C4-2B (cell line): Measurements from ENCODE around the gene SHC1.

Experiments
- CTCF ChIP-seq: fragments of 450-650 bp; conservative IDR thresholded peaks from 2 replicates; pipeline ENCODE4 v1.5.1; 2017; ENCODE audit warnings: mild to moderate bottlenecking
- ZFX ChIP-seq: fragments of 450-650 bp; IDR thresholded peaks from 2 replicates; pipeline ENCODE4 v1.6.1; 2017

DNA sequence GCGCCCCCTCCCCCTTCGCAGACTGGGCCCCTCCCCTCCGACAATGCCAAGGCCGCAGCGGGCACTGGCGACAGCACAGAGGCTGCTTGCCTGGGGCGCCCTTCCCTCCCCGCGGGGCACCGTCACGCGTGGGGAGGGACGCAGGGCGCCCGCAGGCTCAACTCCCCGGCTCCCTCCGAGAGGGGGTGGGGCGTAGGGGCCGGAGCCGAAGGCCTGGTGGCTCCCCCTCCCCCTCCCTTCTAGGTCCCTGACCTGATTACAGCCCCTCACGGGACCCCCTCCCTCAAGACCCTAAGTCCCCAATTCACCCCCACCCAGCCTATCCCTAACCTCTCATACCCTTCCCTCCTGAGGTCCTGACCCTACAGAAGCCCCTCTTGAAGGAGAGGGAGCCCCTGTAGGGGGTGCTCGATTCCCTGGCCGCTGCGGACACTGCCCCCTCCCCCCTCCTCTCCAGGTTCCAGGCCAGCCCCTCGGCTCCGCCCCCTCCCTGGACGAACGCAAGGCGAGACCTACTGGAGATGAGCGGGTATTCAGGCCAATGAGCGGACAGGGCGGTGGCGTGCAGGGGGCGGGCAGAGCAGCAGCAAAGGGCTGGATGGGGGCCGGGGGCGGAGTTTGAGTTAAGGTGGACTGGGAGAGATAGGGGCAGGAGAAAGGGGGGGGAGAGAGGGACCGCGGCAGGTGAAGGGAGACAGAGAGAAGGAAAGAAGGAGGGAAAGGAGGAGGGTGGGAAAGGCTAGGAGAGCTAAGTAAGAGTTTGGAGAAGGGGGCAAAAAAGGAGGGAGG, 31.3 kb upstream of the SHC1 start:
- no peak; the same call in 1 of the 2 replicates for TF ChIP-seq CTCF
- TF ChIP-seq ZFX: no peak
